B cell (primary cell): ENCODE results near the gene SLC25A38. TPM values are rescaled to one million over a fixed set of nuclear protein-coding genes. Genes with fewer than 3 reads are reported as not detected.

ENCODE experiments used
- ATAC-seq: fragments of 200-7000 bp; cut with Tn5 transposase; one replicate; pipeline ENCODE4 v1.10.0; 2021; ENCODE audit warnings: low read depth, mild to moderate bottlenecking, moderate number of reproducible peaks, moderate library complexity
- CTCF ChIA-PET: fragments of 350-600 bp; sonication (Branson Sonifier 250); formaldehyde crosslinking; loops from one replicate; lab custom pipeline; 2021; ENCODE audit warnings: antibody characterized with exemption, inconsistent platforms; lab: Charles Lee
- POLR2A ChIA-PET: fragments of 350-600 bp; sonication (Branson Sonifier 250); formaldehyde crosslinking; loops from one replicate; lab custom pipeline; 2021; ENCODE audit warnings: antibody characterized with exemption; lab: Charles Lee
- DNase-seq: peaks from one replicate; pipeline ENCODE4 v3.0.0; 2013
- H2AFZ ChIP-seq: 2 replicates; pipeline ENCODE4 v1.6.1; 2012; ENCODE audit warnings: mild to moderate bottlenecking, low read depth, low read length; ENCODE audit not compliant: insufficient read depth, poor library complexity, severe bottlenecking
- H3K27ac ChIP-seq, 2 donors: 1 replicate in 1 of 2; 2 replicates in 1 of 2; pipeline ENCODE4 v1.5.1; 2012 to 2013; ENCODE audit warnings: low read length in 2 of 2, mild to moderate bottlenecking in 2 of 2, moderate library complexity in 1 of 2
- H3K27me3 ChIP-seq, 4 experiments: fragments of 200-600 bp in 1 of 4; sonication (generic) in 1 of 4; replicated peaks in 1 of 4; 1 replicate in 2 of 4; 2 replicates in 2 of 4; pipeline versions ENCODE4 v1.6.1 to v1.7.0; 2013 to 2016; ENCODE audit warnings: low read length in 3 of 4, mild to moderate bottlenecking in 2 of 4, mixed read lengths in 1 of 4, moderate library complexity in 1 of 4; ENCODE audit not compliant: insufficient read depth in 4 of 4, control insufficient read depth in 3 of 4; ENCODE audit errors: control extremely low read depth in 1 of 4
- H3K36me3 ChIP-seq, 2 experiments: replicated peaks in 1 of 2; 1 replicate in 1 of 2; 2 replicates in 1 of 2; pipeline versions ENCODE4 v1.6.1 to v1.7.1; 2013; ENCODE audit warnings: low read length in 1 of 2; ENCODE audit not compliant: insufficient read depth in 2 of 2, control insufficient read depth in 1 of 2; ENCODE audit errors: control extremely low read depth in 1 of 2, extremely low read depth in 1 of 2
- H3K4me1 ChIP-seq, 2 donors: fragments of 200-600 bp in 1 of 2; sonication (generic) in 1 of 2; 1 replicate in 1 of 2; 2 replicates in 1 of 2; pipeline versions ENCODE4 v1.5.1 to v1.6.1; 2013 to 2017; ENCODE audit warnings: low read length in 2 of 2; ENCODE audit not compliant: control insufficient read depth in 2 of 2, insufficient read depth in 2 of 2
- H3K4me2 ChIP-seq: replicated peaks from 2 replicates; pipeline ENCODE3; 2012; ENCODE audit warnings: mild to moderate bottlenecking, low read depth, low read length; ENCODE audit not compliant: poor library complexity, severe bottlenecking
- H3K4me3 ChIP-seq, 5 experiments: fragments of 200-600 bp in 1 of 5; sonication (generic) in 1 of 5; 1 replicate in 3 of 5; 2 replicates in 2 of 5; pipeline versions ENCODE4 v1.5.1 to v1.7.0; 2011 to 2016; ENCODE audit warnings: low read length in 4 of 5, mild to moderate bottlenecking in 4 of 5, low read depth in 2 of 5, control low read depth in 1 of 5, moderate library complexity in 1 of 5; ENCODE audit not compliant: insufficient read depth in 1 of 5; ENCODE audit errors: control extremely low read depth in 1 of 5, extremely low read depth in 1 of 5
- H3K79me2 ChIP-seq: fragments of 200-600 bp; sonication (generic); one replicate; pipeline ENCODE4 v1.6.0; 2016; ENCODE audit warnings: low read length; ENCODE audit not compliant: control insufficient read depth, insufficient read depth
- H3K9ac ChIP-seq: fragments of 200-600 bp; sonication (generic); 2 replicates; pipeline ENCODE4 v1.6.1; 2017; ENCODE audit warnings: mild to moderate bottlenecking, low read length, moderate library complexity
- H3K9me3 ChIP-seq, 3 donors: one replicate each; pipeline versions ENCODE4 v1.6.1 to v1.7.1; 2013; ENCODE audit warnings: low read length in 2 of 3; ENCODE audit not compliant: control insufficient read depth in 2 of 3, insufficient read depth in 1 of 3; ENCODE audit errors: control extremely low read depth in 1 of 3
- H4K20me1 ChIP-seq: 2 replicates; pipeline ENCODE4 v1.6.0; 2012; ENCODE audit warnings: mild to moderate bottlenecking, low read length; ENCODE audit not compliant: insufficient read depth, control insufficient read depth, poor library complexity, severe bottlenecking
- H3K27ac Mint-ChIP-seq: one replicate; pipeline ENCODE4 v1.8.0; 2021; ENCODE audit warnings: mixed read lengths
- H3K27me3 Mint-ChIP-seq: one replicate; pipeline ENCODE4 v1.8.0; 2021; ENCODE audit warnings: mixed read lengths
- H3K4me1 Mint-ChIP-seq: one replicate; pipeline ENCODE4 v1.8.0; 2021; ENCODE audit warnings: mixed read lengths
- H3K4me3 Mint-ChIP-seq: one replicate; pipeline ENCODE4 v1.8.0; 2021; ENCODE audit warnings: mixed read lengths
- H3K9me3 Mint-ChIP-seq: one replicate; pipeline ENCODE4 v1.8.0; 2022; ENCODE audit warnings: mixed read lengths; ENCODE audit not compliant: insufficient read depth
- EZH2 ChIP-seq: IDR thresholded peaks from 2 replicates; pipeline ENCODE4 v1.6.1; 2012; ENCODE audit warnings: borderline replicate concordance, low read depth, mild to moderate bottlenecking, moderate library complexity, low read length; ENCODE audit not compliant: insufficient read depth, poor library complexity, severe bottlenecking
- WGBS: methylation state at CpG from one replicate; pipeline ENCODE4 v1.1.5; 2013; ENCODE audit warnings: missing lambda C conversion rate; ENCODE audit not compliant: insufficient coverage; 5-methylcytosine and 5-hydroxymethylcytosine counted together
- intact Hi-C: fragments of 100-400 bp; cut with micrococcal nuclease; formaldehyde crosslinking; loops from one replicate; pipeline ENCODE4 v1.10.0; 2022
- polyA plus RNA-seq: library from polyadenylated mRNA; depleted of rRNA; stranded (reverse); fragments of >200 nt; gene quantifications from 2 replicates; pipeline ENCODE4 v1.2.3, GENCODE V29; 2012
- total RNA-seq, 2 donors: library from RNA; stranded (reverse); fragments of 120-200 nt in 1 of 2; gene quantifications; 1 replicate in 1 of 2; 2 replicates in 1 of 2; pipeline versions ENCODE4 v1.2.3 to v1.2.4, GENCODE V29; 2013 to 2022
- TF ChIP-seq, protein P1 (sequence below): fragments of 200-600 bp; IDR thresholded peaks from one replicate; pipeline ENCODE4 v1.8.0; 2022; ENCODE audit warnings: antibody characterized with exemption, mild to moderate bottlenecking

The SLC25A38 gene
- total and polyA plus RNA-seq, 2 donors (not counting 1 experiment from before 2014, with no cell fraction given) = 45.5 to 53.0 TPM

- H3K27me3 Mint-ChIP-seq = no peaks in the 10 kb centered on the region
- no peak overlapping the region for H3K27ac ChIP-seq
- no peaks in the 10 kb centered on the region for H3K9me3 ChIP-seq
- no peak overlapping the region for H3K9ac ChIP-seq
- peaks cover 8 to 12% of the 10 kb centered on the region in 2 donors for H3K4me1 ChIP-seq
- POLR2A ChIA-PET = interaction anchor here (0.8 kb wide), 1 partner anchor 10 kb away, joined by 3 read pairs; no protein-coding TSS in a partner anchor
- H3K27ac Mint-ChIP-seq = no peak overlapping the region
- peaks cover 8% of the 10 kb centered on the region for H3K79me2 ChIP-seq
- peaks cover 0 to 60% of the 10 kb centered on the region in 2 experiments for H3K36me3 ChIP-seq
- H3K4me1 Mint-ChIP-seq = peaks cover 31% of the 10 kb centered on the region
- no peak for TF ChIP-seq EZH2
- TF ChIP-seq, protein P1, sequence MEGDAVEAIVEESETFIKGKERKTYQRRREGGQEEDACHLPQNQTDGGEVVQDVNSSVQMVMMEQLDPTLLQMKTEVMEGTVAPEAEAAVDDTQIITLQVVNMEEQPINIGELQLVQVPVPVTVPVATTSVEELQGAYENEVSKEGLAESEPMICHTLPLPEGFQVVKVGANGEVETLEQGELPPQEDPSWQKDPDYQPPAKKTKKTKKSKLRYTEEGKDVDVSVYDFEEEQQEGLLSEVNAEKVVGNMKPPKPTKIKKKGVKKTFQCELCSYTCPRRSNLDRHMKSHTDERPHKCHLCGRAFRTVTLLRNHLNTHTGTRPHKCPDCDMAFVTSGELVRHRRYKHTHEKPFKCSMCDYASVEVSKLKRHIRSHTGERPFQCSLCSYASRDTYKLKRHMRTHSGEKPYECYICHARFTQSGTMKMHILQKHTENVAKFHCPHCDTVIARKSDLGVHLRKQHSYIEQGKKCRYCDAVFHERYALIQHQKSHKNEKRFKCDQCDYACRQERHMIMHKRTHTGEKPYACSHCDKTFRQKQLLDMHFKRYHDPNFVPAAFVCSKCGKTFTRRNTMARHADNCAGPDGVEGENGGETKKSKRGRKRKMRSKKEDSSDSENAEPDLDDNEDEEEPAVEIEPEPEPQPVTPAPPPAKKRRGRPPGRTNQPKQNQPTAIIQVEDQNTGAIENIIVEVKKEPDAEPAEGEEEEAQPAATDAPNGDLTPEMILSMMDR = no peak
- no peak for DNase-seq
- ATAC-seq = no peak
- no peaks in the 10 kb centered on the region for H3K27me3 ChIP-seq
- no peaks in the 10 kb centered on the region for H3K9me3 Mint-ChIP-seq
- intact Hi-C loops = no loop called here
- CTCF ChIA-PET = interaction anchor here (1.0 kb wide), 1 partner anchor 9 kb away, joined by 5 read pairs; no protein-coding TSS in a partner anchor
- H2AFZ ChIP-seq = no peak overlapping the region
- H3K4me2 ChIP-seq = no peak overlapping the region
- no peak overlapping the region for H3K4me3 Mint-ChIP-seq
- no peak overlapping the region for H3K4me3 ChIP-seq
- peaks cover 47% of the 10 kb centered on the region for H4K20me1 ChIP-seq
- WGBS = 76% methylated on average over 6 of the region's 6 CpGs
Observed at GRCh38 chr3:39413691-39414420, 30.7 kb downstream of the SLC25A38 start.

GRCh38 chr3:39414421-39414907 lies 31.3 kb downstream of the SLC25A38 start:
- Histone ChIP-seq H3K9ac (no peak overlapping the region), H4K20me1 (peaks cover 41% of the 10 kb centered on the region), H3K4me1 (peaks cover 4 to 9% of the 10 kb centered on the region in 2 donors), H3K4me2 (no peak overlapping the region), H3K36me3 (peaks cover 0 to 54% of the 10 kb centered on the region in 2 experiments), H2AFZ (no peak overlapping the region), H3K27me3 (no peaks in the 10 kb centered on the region), H3K4me3 (no peak overlapping the region), H3K27ac (no peak overlapping the region), H3K79me2 (peaks cover 2% of the 10 kb centered on the region), H3K9me3 (no peaks in the 10 kb centered on the region)
- intact Hi-C loops = no loop called here
- ATAC-seq (no peak), DNase-seq (no peak)
- Mint-ChIP-seq H3K4me3 (no peak overlapping the region), H3K4me1 (peaks cover 29% of the 10 kb centered on the region), H3K9me3 (no peaks in the 10 kb centered on the region), H3K27ac (no peak overlapping the region), H3K27me3 (no peaks in the 10 kb centered on the region)
- TF ChIP-seq, protein P1 = no peak
- no peak for TF ChIP-seq EZH2
- ChIA-PET POLR2A (interaction anchor here (0.8 kb wide), 1 partner anchor 11 kb away, joined by 3 read pairs; no protein-coding TSS in a partner anchor), CTCF (interaction anchor here (1.0 kb wide), 1 partner anchor 9 kb away, joined by 5 read pairs; no protein-coding TSS in a partner anchor)
- WGBS = 94% methylated on average over 2 of the region's 2 CpGs
